GM19099 (cell line): ENCODE data around the gene CD34.

Source experiments
- POLR2A ChIP-seq: IDR thresholded peaks from 3 replicates; pipeline ENCODE4 v1.6.1; 2011; ENCODE audit warnings: low read depth; ENCODE audit not compliant: insufficient read length; ENCODE audit errors: extremely low read depth

The CD34 gene, protein sequence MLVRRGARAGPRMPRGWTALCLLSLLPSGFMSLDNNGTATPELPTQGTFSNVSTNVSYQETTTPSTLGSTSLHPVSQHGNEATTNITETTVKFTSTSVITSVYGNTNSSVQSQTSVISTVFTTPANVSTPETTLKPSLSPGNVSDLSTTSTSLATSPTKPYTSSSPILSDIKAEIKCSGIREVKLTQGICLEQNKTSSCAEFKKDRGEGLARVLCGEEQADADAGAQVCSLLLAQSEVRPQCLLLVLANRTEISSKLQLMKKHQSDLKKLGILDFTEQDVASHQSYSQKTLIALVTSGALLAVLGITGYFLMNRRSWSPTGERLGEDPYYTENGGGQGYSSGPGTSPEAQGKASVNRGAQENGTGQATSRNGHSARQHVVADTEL

DNA sequence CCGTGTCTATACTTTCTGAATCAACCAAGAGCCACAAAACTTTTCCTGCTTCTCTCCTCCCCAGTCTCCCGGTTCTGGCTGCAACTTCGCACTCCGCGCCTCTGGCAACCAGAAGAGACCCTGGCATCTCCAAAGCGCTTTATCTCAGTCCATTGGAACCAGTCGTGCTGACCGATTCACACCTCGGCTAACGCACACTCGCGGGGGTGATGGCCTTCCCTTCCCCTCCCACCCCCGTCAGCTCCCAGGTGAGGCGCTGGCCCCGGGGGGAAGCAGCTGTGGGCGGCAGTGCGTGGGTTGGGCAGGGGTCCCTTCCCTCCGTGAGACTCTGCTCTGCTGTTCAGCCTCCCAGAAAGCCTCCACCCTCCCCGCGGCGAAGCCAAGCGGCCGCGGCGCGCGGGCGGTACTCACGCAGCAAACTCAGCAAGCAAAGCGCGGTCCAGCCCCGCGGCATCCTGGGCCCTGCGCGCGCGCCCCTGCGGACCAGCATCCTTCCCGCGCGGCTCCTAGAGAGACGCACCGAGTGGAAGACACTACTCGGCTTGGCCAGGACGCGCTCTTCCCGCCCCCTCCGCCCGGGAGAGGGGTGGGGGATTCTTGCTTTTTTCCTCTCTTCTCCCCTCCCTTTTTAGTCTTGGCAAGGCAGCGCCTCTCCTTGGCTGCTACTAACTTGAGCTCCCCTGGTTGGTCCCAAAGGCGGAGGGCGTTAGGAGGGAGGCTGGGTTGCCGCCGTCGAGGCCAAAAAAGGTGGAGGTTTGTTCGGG, at the start of gene CD34:
Gene CD34 (minus strand): TSS at position 535 of the 764 bp plus-strand sequence. CDS start 45 bp downstream, at position 490.
- no peak for TF ChIP-seq POLR2A

GRCh38 chr1:207960346-207960745, 49.4 kb upstream of the CD34 start:
- TF ChIP-seq POLR2A: no peak

- no peak for TF ChIP-seq POLR2A
Measured at GRCh38 chr1:207959910-207960309, 49.0 kb upstream of the CD34 start.

DNA sequence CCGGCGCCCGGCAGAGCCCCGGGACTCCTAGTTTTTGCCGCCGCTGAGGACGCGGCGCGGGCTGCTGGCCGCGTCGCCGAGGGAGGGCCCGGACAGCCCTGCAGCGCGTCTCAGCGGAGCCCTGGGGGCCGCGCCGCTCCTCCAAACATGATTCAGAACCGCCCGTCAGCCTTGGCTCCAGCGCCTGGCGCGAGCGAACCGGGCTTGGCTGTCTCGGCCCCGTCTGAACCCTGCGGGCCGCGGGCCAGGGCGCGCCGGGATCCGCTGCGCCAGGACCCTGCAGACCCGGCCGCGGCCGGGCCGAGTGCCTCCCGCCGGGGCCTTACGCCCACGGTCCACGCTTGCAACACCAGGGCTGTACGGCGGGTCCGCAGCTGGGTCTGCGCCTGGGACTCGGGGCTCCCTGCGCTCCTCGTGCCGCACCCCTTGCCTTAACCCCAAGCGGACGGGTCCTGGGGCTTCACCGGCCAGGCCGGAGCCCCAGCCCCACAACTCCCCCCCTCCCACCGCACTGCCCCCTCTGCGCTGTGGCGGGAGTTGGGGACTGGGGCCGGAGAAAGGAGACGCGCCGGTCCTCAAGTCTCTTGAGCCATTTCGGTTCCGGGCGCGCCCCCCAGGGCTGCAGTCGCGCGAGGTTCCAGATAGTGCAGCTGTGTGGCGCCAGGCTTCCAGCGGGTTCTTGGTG, 48.4 kb upstream of the CD34 start:
- no peak for TF ChIP-seq POLR2A

DNA sequence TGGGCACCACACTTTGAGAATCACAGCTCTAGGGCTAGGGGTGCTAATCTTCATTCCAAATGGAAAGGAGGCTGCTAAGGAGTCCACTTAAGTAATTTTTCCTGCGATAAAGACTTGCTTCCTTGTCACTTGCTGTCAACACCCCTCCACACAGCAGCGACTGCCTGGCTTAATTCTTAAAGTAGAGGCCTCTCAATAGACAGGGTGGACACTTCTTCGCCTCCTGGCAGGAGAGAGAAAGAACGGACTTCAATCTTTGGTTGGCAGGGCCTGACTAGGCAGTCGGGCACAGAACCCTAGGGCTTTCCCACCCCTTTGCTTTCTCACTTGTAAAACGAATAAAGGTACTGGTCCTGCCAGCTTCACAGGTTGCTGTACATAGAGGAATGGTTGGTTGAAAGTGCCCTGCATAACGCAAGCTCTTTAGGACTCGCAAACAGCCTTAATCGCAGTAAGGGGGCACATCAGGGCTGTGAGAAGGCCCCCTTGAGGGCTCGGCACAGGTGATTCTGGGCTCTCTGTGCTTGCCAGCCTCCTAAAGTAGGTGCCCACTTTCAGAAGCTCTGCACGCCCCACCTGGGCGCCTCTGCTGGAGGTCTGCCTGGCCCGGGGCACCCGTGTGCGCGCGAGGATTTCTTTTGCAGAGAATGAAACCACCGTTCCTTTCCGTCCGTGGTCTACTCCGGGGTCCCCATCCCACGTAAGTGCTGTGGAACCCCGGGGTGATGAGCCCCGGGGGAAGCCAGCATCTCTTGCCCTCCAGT, 47.6 kb upstream of the CD34 start:
- TF ChIP-seq POLR2A: no peak

- TF ChIP-seq POLR2A: no peak
Measured at GRCh38 chr1:207956986-207957385, 46.1 kb upstream of the CD34 start.

GRCh38 chr1:207954104-207954503, 43.2 kb upstream of the CD34 start:
- TF ChIP-seq POLR2A: no peak

DNA sequence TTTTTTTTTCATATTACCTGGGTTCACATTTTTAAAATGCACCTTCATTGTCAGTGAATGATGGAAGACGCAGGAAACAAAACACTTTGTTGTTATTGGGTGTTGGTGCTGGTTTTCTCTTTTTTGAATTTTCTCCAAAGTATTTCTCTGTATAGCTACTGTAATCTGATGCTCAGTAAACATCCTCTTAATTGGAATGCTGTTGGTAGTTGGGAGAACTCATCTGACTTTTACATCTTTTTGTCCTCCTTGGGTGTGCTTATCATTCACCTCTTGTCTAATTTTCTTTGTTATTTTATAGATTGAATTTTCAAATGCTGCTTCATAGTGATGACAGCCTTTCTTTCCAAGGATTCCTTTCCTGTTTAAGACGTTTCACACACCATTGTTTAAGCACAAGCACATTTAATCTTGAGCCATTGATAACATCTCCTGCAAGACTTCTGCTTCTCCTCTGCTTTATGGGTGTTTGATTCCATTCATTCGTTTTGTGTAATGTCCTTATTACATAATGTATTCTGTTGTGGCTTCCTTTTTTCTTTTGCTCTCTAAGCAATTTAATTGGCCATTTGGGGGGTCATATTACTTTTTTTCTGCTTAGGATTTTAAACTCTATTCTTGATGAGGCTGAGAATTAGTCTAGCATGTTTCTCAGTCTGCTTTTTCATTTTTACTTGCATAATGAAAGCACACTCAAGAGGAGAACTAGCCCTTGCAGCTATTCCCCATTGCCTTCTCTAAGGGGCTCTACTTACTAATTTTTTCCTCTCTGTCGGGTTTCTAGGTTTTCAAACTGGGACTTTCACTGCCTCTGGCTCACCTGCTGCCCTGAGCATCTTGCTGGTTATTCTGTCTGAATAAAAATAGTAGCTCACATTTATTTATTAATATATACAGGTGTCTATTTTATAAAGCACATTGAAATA, 42.0 kb upstream of the CD34 start:
- TF ChIP-seq POLR2A: no peak

DNA sequence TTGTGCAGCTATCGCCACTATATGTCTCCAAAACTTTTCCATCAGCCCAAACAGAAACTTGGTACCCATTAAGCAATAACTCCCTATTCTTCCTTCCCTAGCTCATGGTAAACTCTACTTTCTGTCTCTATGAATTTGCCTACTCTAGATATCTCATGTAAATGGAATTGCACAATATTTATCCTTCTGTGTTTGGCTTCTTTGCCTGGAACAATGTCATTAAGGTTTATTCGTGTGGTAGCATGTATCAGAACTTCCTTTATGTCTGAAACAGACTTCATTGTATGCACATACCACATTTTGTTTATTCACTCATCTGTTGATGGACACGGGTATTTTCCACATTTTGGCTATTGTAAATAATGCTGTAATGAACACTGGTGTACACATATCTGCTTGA, 40.7 kb upstream of the CD34 start:
- TF ChIP-seq POLR2A: no peak

DNA sequence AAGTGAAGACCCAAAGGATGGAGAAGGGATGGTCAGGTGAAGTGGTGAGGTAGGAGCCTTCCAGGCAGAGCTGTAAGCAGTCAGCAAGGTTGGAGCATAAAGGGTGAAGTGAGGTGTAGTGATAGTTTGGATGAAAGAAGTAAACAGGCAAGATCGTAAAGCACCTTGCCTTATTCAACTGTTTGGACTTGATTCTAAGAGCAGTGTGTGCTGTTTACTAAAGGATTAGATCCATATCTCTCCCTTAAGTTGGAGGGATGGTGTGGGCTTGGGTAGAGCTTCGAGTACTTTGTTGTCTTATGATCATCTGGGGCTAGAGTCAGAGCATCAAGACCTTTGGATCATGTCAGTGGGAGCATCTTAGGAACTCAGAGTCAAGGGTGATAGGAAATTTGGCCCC, 39.8 kb upstream of the CD34 start:
- no peak for TF ChIP-seq POLR2A

DNA sequence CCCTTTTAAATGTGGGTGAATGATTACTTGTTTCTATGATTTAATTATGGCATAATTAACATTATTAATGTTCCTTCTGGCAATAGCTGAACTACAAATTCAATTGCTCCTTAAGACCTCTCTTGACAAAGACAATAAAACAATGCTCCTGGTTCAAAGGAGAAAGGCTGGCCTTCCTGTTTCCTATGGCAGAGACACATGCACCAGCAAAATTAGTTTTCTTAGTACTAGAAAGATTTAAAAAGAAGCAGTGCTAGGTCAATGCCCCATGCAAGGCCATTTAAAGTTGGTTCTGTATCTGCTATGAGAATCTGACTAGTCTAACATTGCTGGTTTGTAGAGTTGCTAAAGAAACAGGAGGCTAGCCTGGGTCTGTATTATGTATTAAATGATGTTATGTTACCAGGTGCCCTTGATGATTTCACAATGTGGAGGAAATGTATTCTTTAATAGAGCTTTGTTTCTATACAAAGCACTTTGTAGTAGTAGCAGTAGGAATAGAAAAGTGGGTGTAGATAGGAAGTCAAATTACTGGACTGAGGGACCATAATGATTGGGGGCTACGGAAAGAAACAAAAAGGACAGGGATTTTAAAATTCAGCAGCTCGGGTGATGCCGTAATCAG, 38.8 kb upstream of the CD34 start:
- no peak for TF ChIP-seq POLR2A

- TF ChIP-seq POLR2A: no peak
Measured at GRCh38 chr1:207948536-207949250, 37.8 kb upstream of the CD34 start.

DNA sequence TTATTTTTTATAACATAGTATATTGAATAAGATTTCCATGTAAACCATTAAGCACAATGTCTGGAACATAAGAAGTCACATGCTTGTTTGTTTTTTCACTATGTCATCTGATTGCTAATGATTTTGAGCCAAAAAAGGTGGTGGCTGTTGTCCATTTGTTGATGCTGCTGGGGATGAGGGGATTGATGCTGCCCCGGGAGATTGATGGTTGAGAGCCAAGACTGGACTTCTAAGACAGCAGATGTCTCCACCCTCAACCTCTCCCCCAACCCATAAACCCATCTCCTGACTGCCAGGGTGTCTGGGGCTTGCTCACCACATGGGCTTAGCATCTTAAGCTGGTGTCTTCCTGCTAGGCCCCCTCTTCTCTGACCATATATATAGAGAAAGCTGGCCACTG, 35.8 kb upstream of the CD34 start:
- no peak for TF ChIP-seq POLR2A
